SU-DHL-6 (cell line): ENCODE measurements around the gene SMTNL1.

Experiments
- H2AFZ ChIP-seq: fragments of 200-600 bp; sonication (generic); 2 replicates; pipeline ENCODE4 v1.6.1; 2014; ENCODE audit warnings: low read depth, mild to moderate bottlenecking, moderate library complexity, mixed read lengths, antibody characterized with exemption, low read length; ENCODE audit not compliant: severe bottlenecking
- H3F3A ChIP-seq: fragments of 200-600 bp; shearing (Covaris generic); 2 replicates; pipeline ENCODE4 v1.6.0; 2016; ENCODE audit warnings: antibody characterized with exemption, mild to moderate bottlenecking; ENCODE audit not compliant: insufficient read depth
- H3K27ac ChIP-seq: fragments of 200-600 bp; sonication (generic); 2 replicates; pipeline ENCODE4 v1.5.1; 2016; ENCODE audit warnings: low read depth, mild to moderate bottlenecking, low read length, moderate library complexity, mixed read lengths
- H3K27me3 ChIP-seq: fragments of 200-600 bp; sonication (generic), shearing (Covaris generic); 2 replicates; pipeline ENCODE4 v1.6.0; 2014; ENCODE audit warnings: mild to moderate bottlenecking, low read length
- H3K36me3 ChIP-seq: fragments of 200-600 bp; sonication (generic); 2 replicates; pipeline ENCODE4 v1.6.1; 2014; ENCODE audit warnings: mild to moderate bottlenecking, low read length, mixed read lengths
- H3K4me2 ChIP-seq: fragments of 300-600, 200-600 bp; shearing (Covaris generic), sonication (generic); 2 replicates; pipeline ENCODE4 v1.6.0; 2014; ENCODE audit warnings: low read length, low read depth, mild to moderate bottlenecking; ENCODE audit not compliant: poor library complexity, severe bottlenecking
- H3K4me3 ChIP-seq: fragments of 200-600 bp; sonication (generic); 2 replicates; pipeline ENCODE4 v1.5.1; 2014; ENCODE audit warnings: antibody characterized with exemption, low read length, mild to moderate bottlenecking, mixed read lengths; ENCODE audit not compliant: insufficient read depth, poor library complexity, severe bottlenecking
- H3K79me2 ChIP-seq: fragments of 200-600 bp; sonication (generic); 2 replicates; pipeline ENCODE4 v1.6.1; 2014; ENCODE audit warnings: mild to moderate bottlenecking, low read length, moderate library complexity; ENCODE audit not compliant: insufficient read depth
- H3K9ac ChIP-seq: fragments of 200-600 bp; sonication (generic); 2 replicates; pipeline ENCODE4 v1.7.0; 2014; ENCODE audit warnings: mild to moderate bottlenecking, low read length
- H3K9me2 ChIP-seq: fragments of 200-600 bp; sonication (generic); replicated peaks from 2 replicates; pipeline ENCODE4 v1.6.1; 2014; ENCODE audit warnings: low read length; ENCODE audit not compliant: insufficient read depth
- H3K9me3 ChIP-seq: fragments of 200-600 bp; sonication (generic); 2 replicates; pipeline ENCODE4 v1.6.1; 2014; ENCODE audit warnings: low read length, mixed read lengths; ENCODE audit not compliant: insufficient read depth
- H4K20me1 ChIP-seq: fragments of 200-600 bp; sonication (generic); 2 replicates; pipeline ENCODE4 v1.6.1; 2014; ENCODE audit warnings: low read depth, mild to moderate bottlenecking, antibody characterized with exemption, low read length, moderate library complexity, mixed read lengths
- CTCF ChIP-seq: fragments of 200-600 bp; sonication (generic); IDR thresholded peaks from one replicate; pipeline ENCODE4 v1.5.1; 2017; ENCODE audit warnings: antibody characterized with exemption, mild to moderate bottlenecking, low read length, moderate library complexity; ENCODE audit not compliant: insufficient read depth, poor library complexity, severe bottlenecking
- EZH2phosphoT487 ChIP-seq: fragments of 200-600 bp; sonication (generic), shearing (Covaris generic); conservative IDR thresholded peaks from 2 replicates; pipeline ENCODE4 v1.6.1; 2018; ENCODE audit warnings: mild to moderate bottlenecking, antibody characterized with exemption, low read length, moderate library complexity, mixed read lengths

Gene SMTNL1

GRCh38 chr11:57560146-57560545 lies 22.8 kb downstream of the SMTNL1 start:
- Histone ChIP-seq H3K4me2 (no peak overlapping the region), H3K9ac (no peak overlapping the region), H3K9me3 (no peaks in the 10 kb centered on the region), H3K79me2 (no peaks in the 10 kb centered on the region), H3K27ac (no peak overlapping the region), H2AFZ (no peak overlapping the region), H4K20me1 (no peaks in the 10 kb centered on the region), H3K9me2 (no peaks in the 10 kb centered on the region), H3K36me3 (no peaks in the 10 kb centered on the region), H3K27me3 (no peaks in the 10 kb centered on the region), H3F3A (no peaks in the 10 kb centered on the region), H3K4me3 (no peak overlapping the region)
- TF ChIP-seq CTCF (no peak), EZH2phosphoT487 (no peak)

GRCh38 chr11:57562596-57562995 lies 25.2 kb downstream of the SMTNL1 start:
- Histone ChIP-seq H3K36me3 (no peaks in the 10 kb centered on the region), H3K27ac (no peak overlapping the region), H3K27me3 (no peaks in the 10 kb centered on the region), H3K79me2 (no peaks in the 10 kb centered on the region), H4K20me1 (no peaks in the 10 kb centered on the region), H2AFZ (no peak overlapping the region), H3K9me3 (no peaks in the 10 kb centered on the region), H3F3A (peaks cover 7% of the 10 kb centered on the region; the same call in 1 of the 2 replicates), H3K4me3 (no peak overlapping the region), H3K9ac (no peak overlapping the region), H3K9me2 (no peaks in the 10 kb centered on the region), H3K4me2 (no peak overlapping the region)
- no peak for TF ChIP-seq EZH2phosphoT487

GRCh38 chr11:57566005-57566904 lies 28.9 kb downstream of the SMTNL1 start:
- Histone ChIP-seq H3F3A (peaks cover 7% of the 10 kb centered on the region; the same call in 1 of the 2 replicates), H3K27ac (no peak overlapping the region)

More at GRCh38 chr11:57566005-57566904, 28.9 kb downstream of the SMTNL1 start:
- TF ChIP-seq CTCF (no peak), EZH2phosphoT487 (no peak)
- peak overlapping the region; percentile 37 for H3K4me3 ChIP-seq
- no peaks in the 10 kb centered on the region for H3K36me3 ChIP-seq
- H4K20me1 ChIP-seq: no peaks in the 10 kb centered on the region
- H2AFZ ChIP-seq: no peak overlapping the region
- H3K27me3 ChIP-seq: no peaks in the 10 kb centered on the region
- H3K79me2 ChIP-seq: no peaks in the 10 kb centered on the region
- H3K9me2 ChIP-seq: no peaks in the 10 kb centered on the region
- H3K9ac ChIP-seq: 0 out of 2 replicates have a peak overlapping the region, but pooled peaks have one; percentile 5
- peak overlapping the region; percentile 62 for H3K4me2 ChIP-seq
- no peaks in the 10 kb centered on the region for H3K9me3 ChIP-seq
